Neural crest cell (in vitro differentiated cells): ENCODE results near the gene USP49. TPM values are rescaled to one million over a fixed set of nuclear protein-coding genes. Genes with fewer than 3 reads are reported as not detected.

Experiments used
- DNase-seq: peaks from one replicate; pipeline ENCODE4 v3.0.0; 2021; ENCODE audit warnings: low read depth, mixed read lengths, low spot score
- H3K27ac Mint-ChIP-seq: one replicate; pipeline ENCODE4 v1.8.0; 2021; ENCODE audit warnings: mild to moderate bottlenecking, mixed read lengths; ENCODE audit not compliant: unreplicated experiment
- H3K27me3 Mint-ChIP-seq: 2 replicates; pipeline ENCODE4 v1.8.0; 2021; ENCODE audit warnings: low read depth, mild to moderate bottlenecking, mixed read lengths
- H3K36me3 Mint-ChIP-seq: 2 replicates; pipeline ENCODE4 v1.8.0; 2021; ENCODE audit warnings: low read depth, mild to moderate bottlenecking, mixed read lengths
- H3K4me1 Mint-ChIP-seq: 2 replicates; pipeline ENCODE4 v1.8.0; 2021; ENCODE audit warnings: mixed read lengths
- H3K4me3 Mint-ChIP-seq: one replicate; pipeline ENCODE4 v1.8.0; 2021; ENCODE audit warnings: mild to moderate bottlenecking, mixed read lengths
- H3K9me3 Mint-ChIP-seq: 2 replicates; pipeline ENCODE4 v1.8.0; 2021; ENCODE audit warnings: mixed read lengths
- CTCF ChIP-seq: fragments of 200-600 bp; sonication (generic); conservative IDR thresholded peaks from 2 replicates; pipeline ENCODE4 v1.5.0; 2021; ENCODE audit warnings: antibody characterized with exemption, mild to moderate bottlenecking
- total RNA-seq: library from RNA; stranded (reverse); gene quantifications from 2 replicates; pipeline ENCODE4 v1.2.1, GENCODE V29; 2021

The USP49 gene
- total RNA-seq, 1 donor from 2014 or later, result 25.1 TPM

- peaks cover 12% of the 10 kb centered on the region for H3K4me1 Mint-ChIP-seq
- H3K9me3 Mint-ChIP-seq, result no peaks in the 10 kb centered on the region
- H3K4me3 Mint-ChIP-seq, result no peak overlapping the region
- peaks cover 3% of the 10 kb centered on the region for H3K36me3 Mint-ChIP-seq
- H3K27me3 Mint-ChIP-seq, result no peaks in the 10 kb centered on the region
- DNase-seq, result peak; percentile 58
- peak; percentile 82 for TF ChIP-seq CTCF
- H3K27ac Mint-ChIP-seq, result no peak overlapping the region
Measured at GRCh38 chr6:41846666-41847237, 48.4 kb downstream of the USP49 start.

GRCh38 chr6:41843178-41843577 is 52.0 kb downstream of the USP49 start:
- H3K36me3 Mint-ChIP-seq, result peaks cover 11% of the 10 kb centered on the region
- H3K4me3 Mint-ChIP-seq, result no peak overlapping the region
- no peaks in the 10 kb centered on the region for H3K9me3 Mint-ChIP-seq
- TF ChIP-seq CTCF, result no peak
- no peak for DNase-seq
- H3K27me3 Mint-ChIP-seq, result no peaks in the 10 kb centered on the region
- no peak overlapping the region for H3K27ac Mint-ChIP-seq
- peaks cover 7% of the 10 kb centered on the region for H3K4me1 Mint-ChIP-seq

GRCh38 chr6:41840326-41840725 is 54.8 kb downstream of the USP49 start:
- TF ChIP-seq CTCF, result no peak
- Mint-ChIP-seq H3K27ac (no peak overlapping the region), H3K36me3 (peaks cover 14% of the 10 kb centered on the region), H3K4me3 (no peak overlapping the region), H3K9me3 (peaks cover 2% of the 10 kb centered on the region), H3K4me1 (no peaks in the 10 kb centered on the region), H3K27me3 (no peaks in the 10 kb centered on the region)
- no peak for DNase-seq

GRCh38 chr6:41836660-41837052 is 58.5 kb downstream of the USP49 start:
- DNase-seq, result no peak
- TF ChIP-seq CTCF, result no peak
- Mint-ChIP-seq H3K27me3 (no peaks in the 10 kb centered on the region), H3K27ac (no peak overlapping the region), H3K4me1 (no peaks in the 10 kb centered on the region), H3K9me3 (peaks cover 2% of the 10 kb centered on the region), H3K4me3 (no peak overlapping the region), H3K36me3 (peaks cover 14% of the 10 kb centered on the region)

- no peak for TF ChIP-seq CTCF
- H3K27ac Mint-ChIP-seq, result no peak overlapping the region
- H3K36me3 Mint-ChIP-seq, result peaks cover 12% of the 10 kb centered on the region
- DNase-seq, result no peak
- peaks cover 2% of the 10 kb centered on the region for H3K9me3 Mint-ChIP-seq
- no peaks in the 10 kb centered on the region for H3K4me1 Mint-ChIP-seq
- no peaks in the 10 kb centered on the region for H3K27me3 Mint-ChIP-seq
- no peak overlapping the region for H3K4me3 Mint-ChIP-seq
Measured at GRCh38 chr6:41836022-41836659, 59.0 kb downstream of the USP49 start.
